Neural cell (in vitro differentiated cells): ENCODE results near the gene TPRG1L.

Source experiments
- POLR2AphosphoS5 ChIP-seq: IDR thresholded peaks from 2 replicates; pipeline ENCODE4 v1.6.1; 2012
- TF ChIP-seq, protein P1 (sequence below): fragments of 450-650 bp; IDR thresholded peaks from 2 replicates; pipeline ENCODE4 v1.5.1; 2014; ENCODE audit warnings: antibody characterized with exemption, mild to moderate bottlenecking, moderate library complexity; ENCODE audit not compliant: poor library complexity, severe bottlenecking

- TF ChIP-seq POLR2AphosphoS5: no peak
- TF ChIP-seq, protein P1, sequence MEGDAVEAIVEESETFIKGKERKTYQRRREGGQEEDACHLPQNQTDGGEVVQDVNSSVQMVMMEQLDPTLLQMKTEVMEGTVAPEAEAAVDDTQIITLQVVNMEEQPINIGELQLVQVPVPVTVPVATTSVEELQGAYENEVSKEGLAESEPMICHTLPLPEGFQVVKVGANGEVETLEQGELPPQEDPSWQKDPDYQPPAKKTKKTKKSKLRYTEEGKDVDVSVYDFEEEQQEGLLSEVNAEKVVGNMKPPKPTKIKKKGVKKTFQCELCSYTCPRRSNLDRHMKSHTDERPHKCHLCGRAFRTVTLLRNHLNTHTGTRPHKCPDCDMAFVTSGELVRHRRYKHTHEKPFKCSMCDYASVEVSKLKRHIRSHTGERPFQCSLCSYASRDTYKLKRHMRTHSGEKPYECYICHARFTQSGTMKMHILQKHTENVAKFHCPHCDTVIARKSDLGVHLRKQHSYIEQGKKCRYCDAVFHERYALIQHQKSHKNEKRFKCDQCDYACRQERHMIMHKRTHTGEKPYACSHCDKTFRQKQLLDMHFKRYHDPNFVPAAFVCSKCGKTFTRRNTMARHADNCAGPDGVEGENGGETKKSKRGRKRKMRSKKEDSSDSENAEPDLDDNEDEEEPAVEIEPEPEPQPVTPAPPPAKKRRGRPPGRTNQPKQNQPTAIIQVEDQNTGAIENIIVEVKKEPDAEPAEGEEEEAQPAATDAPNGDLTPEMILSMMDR: no peak
Observed at GRCh38 chr1:3588395-3588794, 36.4 kb upstream of the TPRG1L start.
